Middle frontal gyrus (tissue), 1 donor: ENCODE measurements around the gene SYNE4.
"Not testable (repeated sequence)": the region's sequence is repeated elsewhere in the genome, so short reads cannot be mapped to it uniquely, and the experiment has no call there.

Experiments
- DNase-seq: peaks from one replicate; pipeline ENCODE4 v3.0.0-alpha.2; 2015; ENCODE audit warnings: low spot score; ENCODE audit errors: extremely low spot score

SYNE4 gene

DNA sequence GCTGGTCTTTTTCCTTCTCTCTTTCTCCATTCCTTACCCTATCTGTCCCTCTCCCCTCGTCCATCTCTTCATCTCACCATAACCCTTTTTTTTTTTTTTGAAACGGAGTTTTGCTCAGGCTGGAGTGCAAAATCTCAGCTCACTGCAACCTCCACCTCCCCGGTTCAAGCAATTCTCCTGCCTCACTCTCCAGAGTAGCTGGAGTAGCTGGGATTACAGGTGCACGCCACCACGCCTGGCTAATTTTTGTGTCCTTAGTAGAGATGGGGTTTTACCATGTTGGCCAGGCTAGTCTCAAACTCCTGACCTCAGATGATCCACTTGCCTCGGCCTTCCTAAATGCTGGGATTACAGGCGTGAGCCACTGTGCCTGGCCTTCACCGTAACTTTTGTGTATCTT lies 51.2 kb downstream of the SYNE4 start:
- DNase-seq = not testable (repeated sequence)

DNA sequence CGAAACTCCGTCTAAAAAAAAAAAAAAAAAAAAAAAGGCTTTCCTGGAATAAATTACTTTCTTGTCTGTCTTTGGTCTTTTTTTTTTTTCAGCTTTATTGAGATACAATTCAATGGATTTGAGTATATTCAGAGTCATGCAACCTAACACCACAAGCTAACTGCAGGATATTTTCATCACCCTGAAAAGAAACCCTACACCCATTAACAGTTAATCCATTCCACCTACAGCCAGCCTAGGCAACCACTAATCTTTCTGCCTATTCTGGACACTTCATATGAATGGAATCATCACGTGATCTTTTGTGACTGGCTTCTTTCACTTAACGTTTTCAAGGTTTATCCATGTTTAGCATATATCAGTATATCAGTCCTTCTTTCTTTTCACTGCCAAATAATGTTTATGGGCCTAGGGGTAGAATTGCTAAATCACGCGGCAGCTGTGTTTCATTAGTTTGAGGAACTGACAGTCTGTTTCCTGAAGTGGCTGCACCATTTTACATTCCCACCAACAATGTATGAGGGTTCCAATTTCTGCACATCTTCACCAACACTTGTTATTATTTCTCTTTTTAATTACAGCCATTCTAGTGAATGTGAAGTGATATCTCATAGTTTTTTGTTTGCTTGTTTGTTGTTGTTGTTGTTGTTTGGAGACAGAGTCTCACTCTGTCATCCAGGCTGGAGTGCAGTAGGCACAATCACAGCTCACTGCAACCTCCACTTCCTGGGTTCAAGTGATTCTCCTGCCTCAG lies 52.6 kb downstream of the SYNE4 start:
- no peak for DNase-seq
